Adrenal gland (tissue), 19 donors: ENCODE data around the gene MAU2. TPM values are rescaled to one million over a fixed set of nuclear protein-coding genes. Genes with fewer than 3 reads are reported as not detected.

Experiments used
- DNase-seq, 7 donors: peaks; one replicate each; pipeline ENCODE4 v3.0.0-alpha.2; 2019 to 2020
- H3K27ac ChIP-seq, 5 donors: fragments of 200-600 bp; sonication (generic) in 4 of 5; 1 replicate in 3 of 5; 2 replicates in 2 of 5; pipeline versions ENCODE4 v1.5.1 to v1.8.0; 2016 to 2020; ENCODE audit warnings: mild to moderate bottlenecking in 1 of 5
- H3K27me3 ChIP-seq: fragments of 200-600 bp; 2 replicates; pipeline ENCODE4 v1.8.0; 2021
- H3K36me3 ChIP-seq, 2 donors: fragments of 200-600 bp; replicated peaks in 1 of 2; 1 replicate in 1 of 2; 2 replicates in 1 of 2; pipeline versions ENCODE4 v1.5.1 to v1.8.0; 2018 to 2022
- H3K4me1 ChIP-seq, 2 donors: fragments of 200-600 bp; replicated peaks in 1 of 2; 1 replicate in 1 of 2; 2 replicates in 1 of 2; pipeline versions ENCODE4 v1.5.1 to v1.8.0; 2018 to 2021
- H3K4me3 ChIP-seq, 4 donors: fragments of 200-600 bp; sonication (generic) in 3 of 4; one replicate each; pipeline ENCODE4 v1.5.1; 2016 to 2018
- H3K9me3 ChIP-seq, 3 donors: fragments of 200-600 bp; sonication (generic) in 1 of 3; replicated peaks in 1 of 3; 1 replicate in 2 of 3; 2 replicates in 1 of 3; pipeline versions ENCODE4 v1.5.1 to v1.8.0; 2016 to 2021
- POLR2A ChIP-seq, 2 donors: fragments of 450-650 bp; IDR thresholded peaks; one replicate each; pipeline ENCODE4 v1.6.1; 2017; ENCODE audit warnings: antibody characterized with exemption in 2 of 2, mild to moderate bottlenecking in 2 of 2, moderate library complexity in 1 of 2
- WGBS, 4 donors: extraction: QIAGEN DNeasy Blood & Tissue Kit in 2 of 4; methylation state at CpG; one replicate each; pipeline versions ENCODE4 v1.1.5 to v1.1.7; 2013 to 2017; 5-methylcytosine and 5-hydroxymethylcytosine counted together
- intact Hi-C, 2 donors: fragments of 100-400 bp; cut with DNase I; formaldehyde crosslinking; loops; one replicate each; pipeline versions ENCODE4 v1.14.1 to v1.15.0; 2022 to 2023
- long read RNA-seq, 10 donors: library from polyadenylated mRNA in 3 of 10; unstranded in 2 of 10; stranded (forward) in 1 of 10; transcript quantifications; one replicate each; pipeline ENCODE4 v2.0.0 and lab custom pipeline, GENCODE V29; 2021 to 2026
- polyA plus RNA-seq, 3 donors: library from polyadenylated mRNA; stranded (reverse); fragments of 200-250 nt in 2 of 3; fragments of 350-450 nt in 1 of 3; fragmentation: Illumina TruSeq in 1 of 3; extraction: RNeasy Lipid Tissue Mini Kit (QIAGEN cat#74804) in 1 of 3; gene quantifications; one replicate each; pipeline ENCODE4 v1.2.3, GENCODE V29; 2013 to 2014
- total RNA-seq, 9 donors: library from RNA; depleted of rRNA in 4 of 9; stranded (reverse); fragments of >200 nt in 4 of 9; fragments of 120-200 nt in 1 of 9; fragmentation: NEBNext Ultra II Directional in 1 of 9; extraction: Animal tissue kit (Norgen Biotek cat#: 25700) in 1 of 9; gene quantifications; one replicate each; pipeline versions ENCODE4 v1.1.0 to v1.2.4, GENCODE V29; 2013 to 2023
- TF ChIP-seq, protein P1 (sequence below), 6 experiments: fragments of 450-650 bp in 4 of 6; fragments of 200-600 bp in 2 of 6; sonication (generic) in 1 of 6; IDR thresholded peaks; 1 replicate in 5 of 6; 2 replicates in 1 of 6; pipeline versions ENCODE4 v1.5.1 to v1.8.0; 2016 to 2021; ENCODE audit warnings: antibody characterized with exemption in 6 of 6, mild to moderate bottlenecking in 2 of 6, moderate library complexity in 1 of 6
- donor health status: healthy with polysubstance abuse.
- donor health status: Bipolar disorder and iron deficiency.
- donor health status: DM: yes; HTN: yes; CAD: no.
- donor health status: DM: no; HTN: no; CAD: no.
- donor health status: DM: no; HTN: no; CAD: no.
- donor health status: DM: yes; HTN: yes; CAD: no.

Gene MAU2, protein sequence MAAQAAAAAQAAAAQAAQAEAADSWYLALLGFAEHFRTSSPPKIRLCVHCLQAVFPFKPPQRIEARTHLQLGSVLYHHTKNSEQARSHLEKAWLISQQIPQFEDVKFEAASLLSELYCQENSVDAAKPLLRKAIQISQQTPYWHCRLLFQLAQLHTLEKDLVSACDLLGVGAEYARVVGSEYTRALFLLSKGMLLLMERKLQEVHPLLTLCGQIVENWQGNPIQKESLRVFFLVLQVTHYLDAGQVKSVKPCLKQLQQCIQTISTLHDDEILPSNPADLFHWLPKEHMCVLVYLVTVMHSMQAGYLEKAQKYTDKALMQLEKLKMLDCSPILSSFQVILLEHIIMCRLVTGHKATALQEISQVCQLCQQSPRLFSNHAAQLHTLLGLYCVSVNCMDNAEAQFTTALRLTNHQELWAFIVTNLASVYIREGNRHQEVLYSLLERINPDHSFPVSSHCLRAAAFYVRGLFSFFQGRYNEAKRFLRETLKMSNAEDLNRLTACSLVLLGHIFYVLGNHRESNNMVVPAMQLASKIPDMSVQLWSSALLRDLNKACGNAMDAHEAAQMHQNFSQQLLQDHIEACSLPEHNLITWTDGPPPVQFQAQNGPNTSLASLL
- total RNA-seq = 10 to 100 TPM; 25.5 to 64.8 (median 48.8) TPM
- polyA plus RNA-seq = 10 to 100 TPM; 14.9 to 41.3 (median 29.5) TPM
- long read RNA-seq, donor 1, partial matches to known transcripts = 0 of 8 reads
- long read RNA-seq, donor 1, other reads (novel, unspliced or antisense) = 5 of 8 reads
- long read RNA-seq, donor 2, partial matches to known transcripts = 0 of 3 reads
- long read RNA-seq, donor 2, other reads (novel, unspliced or antisense) = 0 of 3 reads
- long read RNA-seq, donor 3 = 0 reads
- long read RNA-seq, donor 4, partial matches to known transcripts = 0 of 5 reads
- long read RNA-seq, donor 4, other reads (novel, unspliced or antisense) = 5 of 5 reads
- long read RNA-seq, donor 5, partial matches to known transcripts = 3 of 17 reads
- long read RNA-seq, donor 5, other reads (novel, unspliced or antisense) = 13 of 17 reads
- long read RNA-seq, donor 6, partial matches to known transcripts = 0 of 6 reads
- long read RNA-seq, donor 6, other reads (novel, unspliced or antisense) = 6 of 6 reads
- long read RNA-seq, donor 7 = 0 reads
- long read RNA-seq, donor 8 = 0 reads
- long read RNA-seq, donor 9, partial matches to known transcripts = 0 of 1 reads
- long read RNA-seq, donor 9, other reads (novel, unspliced or antisense) = 0 of 1 reads
- long read RNA-seq, donor 10, partial matches to known transcripts = 0 of 2 reads
- long read RNA-seq, donor 10, other reads (novel, unspliced or antisense) = 0 of 2 reads

- 0% methylated on average over 13 to 67 of the region's 67 CpGs for WGBS, 4 donors
- intact Hi-C loops = no loop called here
- Histone ChIP-seq H3K36me3 (peaks cover 0 to 20% of the 10 kb centered on the region in 2 donors), H3K27me3 (no peaks in the 10 kb centered on the region), H3K4me3 (peak within 1 kb of the TSS; percentile 88 to 100 (median 92)), H3K4me1 (peaks cover 15 to 30% of the 10 kb centered on the region in 2 donors), H3K9me3 (no peaks in the 10 kb centered on the region), H3K27ac (peak within 1 kb of the TSS; percentile 73 to 91 (median 84))
- peak; percentile 47 to 71 for TF ChIP-seq POLR2A (IDR thresholded peaks at IDR 0.05)
- TF ChIP-seq, protein P1, sequence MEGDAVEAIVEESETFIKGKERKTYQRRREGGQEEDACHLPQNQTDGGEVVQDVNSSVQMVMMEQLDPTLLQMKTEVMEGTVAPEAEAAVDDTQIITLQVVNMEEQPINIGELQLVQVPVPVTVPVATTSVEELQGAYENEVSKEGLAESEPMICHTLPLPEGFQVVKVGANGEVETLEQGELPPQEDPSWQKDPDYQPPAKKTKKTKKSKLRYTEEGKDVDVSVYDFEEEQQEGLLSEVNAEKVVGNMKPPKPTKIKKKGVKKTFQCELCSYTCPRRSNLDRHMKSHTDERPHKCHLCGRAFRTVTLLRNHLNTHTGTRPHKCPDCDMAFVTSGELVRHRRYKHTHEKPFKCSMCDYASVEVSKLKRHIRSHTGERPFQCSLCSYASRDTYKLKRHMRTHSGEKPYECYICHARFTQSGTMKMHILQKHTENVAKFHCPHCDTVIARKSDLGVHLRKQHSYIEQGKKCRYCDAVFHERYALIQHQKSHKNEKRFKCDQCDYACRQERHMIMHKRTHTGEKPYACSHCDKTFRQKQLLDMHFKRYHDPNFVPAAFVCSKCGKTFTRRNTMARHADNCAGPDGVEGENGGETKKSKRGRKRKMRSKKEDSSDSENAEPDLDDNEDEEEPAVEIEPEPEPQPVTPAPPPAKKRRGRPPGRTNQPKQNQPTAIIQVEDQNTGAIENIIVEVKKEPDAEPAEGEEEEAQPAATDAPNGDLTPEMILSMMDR (IDR thresholded peaks at IDR 0.05) = peak in 3 of 6 experiments; percentile 38 to 63 (median 45)
- DNase-seq = peak; percentile 86 to 94 (median 89)
Observed at GRCh38 chr19:19320361-19321140, at the start of gene MAU2, which contains the start of gene SUGP1. TSS of gene MAU2 (plus strand) at chr19:19320829. CDS start at chr19:19320860, 31 bp downstream. TSS of gene SUGP1 (minus strand) at chr19:19320509. CDS start at chr19:19320496, 13 bp downstream.

DNA sequence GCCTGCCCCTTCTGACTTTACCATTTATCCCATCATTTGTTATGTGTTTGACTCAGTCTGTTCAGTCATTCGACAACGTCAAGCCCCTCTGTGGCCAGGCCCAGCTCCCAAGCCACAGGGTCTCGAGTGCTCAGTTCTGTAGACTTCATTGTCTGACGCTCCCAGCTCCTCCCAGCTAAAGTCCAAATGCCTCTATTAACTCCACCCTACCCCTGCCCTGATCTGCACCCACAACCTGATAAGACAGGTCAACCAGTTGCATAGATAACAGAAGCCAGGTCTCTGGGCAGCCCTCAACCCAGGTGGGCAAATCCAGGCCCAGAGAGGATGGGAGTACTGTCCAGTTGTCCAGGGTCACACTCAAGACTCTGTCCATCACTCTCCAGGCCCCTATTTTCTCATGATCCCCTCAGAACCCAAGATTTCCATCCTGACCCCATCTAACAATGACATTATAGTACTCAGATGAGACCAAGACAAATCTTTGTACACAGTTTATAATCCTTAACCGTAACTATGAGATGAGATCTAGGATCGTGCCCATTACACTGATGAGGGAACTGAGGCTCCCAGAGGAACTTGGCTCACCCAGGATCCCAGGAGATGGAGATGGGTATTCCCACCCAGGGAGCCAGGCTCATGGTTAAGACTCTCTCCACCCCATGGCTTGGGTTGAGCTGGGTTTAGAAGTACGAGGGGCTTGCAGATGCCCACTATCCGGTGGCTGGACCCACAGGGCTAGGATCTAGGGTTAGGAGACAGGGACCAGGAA lies 48.6 kb upstream of the MAU2 start:
- Histone ChIP-seq H3K27ac (no peak overlapping the region), H3K36me3 (peaks cover 0 to 20% of the 10 kb centered on the region in 2 donors), H3K4me3 (no peak overlapping the region), H3K27me3 (no peaks in the 10 kb centered on the region), H3K9me3 (no peaks in the 10 kb centered on the region), H3K4me1 (no peaks in the 10 kb centered on the region)
- DNase-seq = no peak
- TF ChIP-seq, protein P1 (IDR thresholded peaks at IDR 0.05) = no peak
- intact Hi-C loops = no loop called here
- 83 to 93% (median 86%) methylated on average over 8 of the region's 8 CpGs for WGBS, 4 donors

GRCh38 chr19:19274146-19274545 lies 46.5 kb upstream of the MAU2 start:
- TF ChIP-seq, protein P1 (IDR thresholded peaks at IDR 0.05) = no peak
- no peak for TF ChIP-seq POLR2A (IDR thresholded peaks at IDR 0.05)
- peaks cover 0 to 41% of the 10 kb centered on the region in 2 donors for H3K36me3 ChIP-seq
- H3K4me1 ChIP-seq = no peaks in the 10 kb centered on the region
- H3K4me3 ChIP-seq = no peak overlapping the region
- no peak for DNase-seq
- no peak overlapping the region for H3K27ac ChIP-seq
- intact Hi-C loops = no loop called here
- no peaks in the 10 kb centered on the region for H3K9me3 ChIP-seq
- H3K27me3 ChIP-seq = no peaks in the 10 kb centered on the region
- 72 to 91% (median 85%) methylated on average over 6 to 8 of the region's 8 CpGs for WGBS, 4 donors
